Measurements from ENCODE around the gene ABCA6. TPM values are rescaled to one million over a fixed set of nuclear protein-coding genes. Genes with fewer than 3 reads are reported as not detected.

ABCA6 gene
- total RNA-seq, 3 donors from 2014 or later: 5.4 to 21.3 (median 7.7) TPM

DNA sequence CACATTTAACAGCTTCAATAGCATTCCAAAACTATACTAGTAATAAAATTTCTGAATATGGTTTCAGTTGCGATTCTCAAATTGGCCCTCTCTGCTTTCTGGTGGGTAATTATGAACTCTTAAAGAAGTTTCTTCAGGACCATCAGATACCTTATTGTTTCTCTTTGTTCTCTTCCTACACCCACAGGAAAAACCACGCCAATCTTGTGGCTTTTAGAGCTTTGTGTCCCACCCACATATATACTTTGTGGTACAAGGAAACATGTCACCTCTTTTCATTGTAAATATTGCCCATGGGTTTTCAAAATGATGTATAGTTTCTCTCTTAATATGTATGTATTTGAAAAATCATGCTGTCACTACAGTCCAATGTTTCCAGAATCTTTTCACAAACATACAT lies 93.1 kb downstream of the ABCA6 start:
- TF ChIP-seq, protein P1, sequence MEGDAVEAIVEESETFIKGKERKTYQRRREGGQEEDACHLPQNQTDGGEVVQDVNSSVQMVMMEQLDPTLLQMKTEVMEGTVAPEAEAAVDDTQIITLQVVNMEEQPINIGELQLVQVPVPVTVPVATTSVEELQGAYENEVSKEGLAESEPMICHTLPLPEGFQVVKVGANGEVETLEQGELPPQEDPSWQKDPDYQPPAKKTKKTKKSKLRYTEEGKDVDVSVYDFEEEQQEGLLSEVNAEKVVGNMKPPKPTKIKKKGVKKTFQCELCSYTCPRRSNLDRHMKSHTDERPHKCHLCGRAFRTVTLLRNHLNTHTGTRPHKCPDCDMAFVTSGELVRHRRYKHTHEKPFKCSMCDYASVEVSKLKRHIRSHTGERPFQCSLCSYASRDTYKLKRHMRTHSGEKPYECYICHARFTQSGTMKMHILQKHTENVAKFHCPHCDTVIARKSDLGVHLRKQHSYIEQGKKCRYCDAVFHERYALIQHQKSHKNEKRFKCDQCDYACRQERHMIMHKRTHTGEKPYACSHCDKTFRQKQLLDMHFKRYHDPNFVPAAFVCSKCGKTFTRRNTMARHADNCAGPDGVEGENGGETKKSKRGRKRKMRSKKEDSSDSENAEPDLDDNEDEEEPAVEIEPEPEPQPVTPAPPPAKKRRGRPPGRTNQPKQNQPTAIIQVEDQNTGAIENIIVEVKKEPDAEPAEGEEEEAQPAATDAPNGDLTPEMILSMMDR (IDR thresholded peaks at IDR 0.05): no peak
- Histone ChIP-seq H3K9me3 (peaks cover 3% of the 10 kb centered on the region), H3K4me3 (no peak overlapping the region), H3K4me1 (ENCODE audit: low read depth) (peaks cover 8% of the 10 kb centered on the region), H3K36me3 (ENCODE audit: low read depth) (no peaks in the 10 kb centered on the region)
- ATAC-seq: no peak
- intact Hi-C loops (cut with DNase I, micrococcal nuclease): no loop called here
- no peak for DNase-seq

DNA sequence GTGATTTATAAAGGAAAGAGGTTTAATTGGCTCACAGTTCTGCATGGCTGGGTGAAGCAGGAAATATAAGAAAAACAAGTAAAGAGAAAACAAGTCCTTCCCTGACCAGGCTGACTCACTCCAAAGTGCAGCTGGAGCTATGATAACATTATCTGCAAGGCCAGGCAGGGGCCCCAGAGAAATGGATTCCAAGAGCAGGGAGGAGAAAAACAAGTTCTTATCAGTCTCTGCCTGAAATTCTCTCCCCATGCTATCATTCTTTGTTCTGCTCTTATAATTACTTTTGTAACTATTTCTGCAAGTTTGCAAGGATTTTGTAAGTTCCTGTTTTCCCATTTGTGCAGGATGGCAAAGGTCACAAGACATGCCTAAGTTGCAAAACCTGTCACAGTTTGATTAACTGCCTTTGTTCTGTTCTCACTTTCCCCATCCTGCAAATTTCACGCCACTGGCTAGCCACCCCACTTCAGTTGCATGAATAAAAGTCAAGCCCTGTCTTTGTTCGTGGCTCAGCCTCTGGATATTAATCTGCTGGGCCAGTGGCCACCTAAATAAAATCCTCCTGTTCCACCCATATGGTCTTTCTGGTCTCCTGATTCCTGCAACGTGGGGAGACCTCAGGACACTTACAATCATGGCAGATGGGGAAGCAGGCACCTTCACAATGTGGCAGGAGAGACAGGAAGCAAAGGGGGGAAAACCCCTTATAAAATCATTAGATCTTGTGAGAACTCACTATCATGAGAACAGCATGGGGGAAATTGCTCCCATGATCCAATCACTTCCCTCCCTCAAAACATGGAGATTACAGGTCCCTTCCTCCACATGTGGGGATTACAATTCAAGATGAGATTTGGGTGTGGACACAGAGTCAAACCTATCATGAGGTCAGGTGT lies 94.1 kb downstream of the ABCA6 start:
- Histone ChIP-seq H3K4me3 (no peak overlapping the region), H3K36me3 (ENCODE audit: low read depth) (no peaks in the 10 kb centered on the region), H3K9me3 (peaks cover 3% of the 10 kb centered on the region), H3K4me1 (ENCODE audit: low read depth) (peaks cover 8% of the 10 kb centered on the region)
- intact Hi-C loops (cut with DNase I, micrococcal nuclease): no loop called here
- ATAC-seq: peak; percentile 98
- TF ChIP-seq, protein P1 (IDR thresholded peaks at IDR 0.05): no peak
- peak; percentile 52 to 69 (median 65) for DNase-seq

DNA sequence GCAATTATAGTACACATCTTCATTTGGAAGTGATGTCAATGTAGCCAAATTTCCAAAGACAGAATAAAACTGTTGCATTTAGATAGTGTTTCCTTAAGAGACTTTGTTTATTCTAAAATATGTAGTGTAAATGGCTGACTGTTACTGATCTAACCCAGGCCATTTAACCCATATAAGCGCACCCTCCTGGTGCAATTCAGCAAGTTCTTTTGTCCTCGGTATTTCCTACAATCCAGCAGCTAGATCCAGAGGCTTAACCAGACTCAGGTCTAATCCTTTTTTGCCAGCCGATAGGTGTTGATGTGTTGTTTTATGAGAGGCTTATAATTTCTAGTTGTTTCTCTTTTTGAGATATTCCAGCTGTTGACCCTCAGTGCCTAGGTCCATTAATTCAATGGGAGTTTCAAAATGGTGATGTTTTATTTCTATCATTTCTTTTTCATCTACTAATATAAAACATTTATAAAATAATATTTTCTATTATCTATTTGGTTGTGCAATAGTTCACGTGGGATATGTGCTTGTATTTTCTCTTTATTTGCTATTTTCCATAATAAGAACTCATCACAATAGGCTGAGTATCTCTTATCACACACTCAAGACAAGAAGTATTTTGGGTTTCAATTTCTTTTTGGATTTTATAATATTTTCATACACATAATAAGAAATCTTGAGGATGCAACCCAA lies 95.4 kb downstream of the ABCA6 start:
- Histone ChIP-seq H3K4me3 (no peak overlapping the region), H3K36me3 (ENCODE audit: low read depth) (no peaks in the 10 kb centered on the region), H3K4me1 (ENCODE audit: low read depth) (peaks cover 8% of the 10 kb centered on the region), H3K9me3 (peaks cover 3% of the 10 kb centered on the region)
- DNase-seq (no peak), ATAC-seq (no peak)
- TF ChIP-seq, protein P1 (IDR thresholded peaks at IDR 0.05): no peak
- intact Hi-C loops (cut with DNase I, micrococcal nuclease): no loop called here

DNA sequence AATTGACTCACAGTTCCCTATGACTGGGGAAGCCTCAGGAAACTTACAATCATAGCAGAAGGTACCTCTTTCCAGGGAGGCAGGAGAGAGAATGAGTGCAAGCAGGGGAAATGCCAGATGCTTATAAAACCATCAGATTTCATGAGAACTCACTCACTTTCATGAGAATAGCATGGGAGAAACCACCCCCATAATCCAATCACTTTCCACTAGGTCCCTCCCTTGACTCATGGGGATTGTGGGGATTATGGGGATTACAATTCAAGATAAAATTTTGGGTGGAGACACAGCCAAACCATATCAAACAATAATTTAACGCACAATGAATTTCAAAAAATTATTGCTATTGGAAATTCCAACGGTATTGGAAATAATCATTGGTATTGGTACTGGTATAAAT lies 96.0 kb downstream of the ABCA6 start:
- peaks cover 3% of the 10 kb centered on the region for H3K9me3 ChIP-seq
- TF ChIP-seq, protein P1 (IDR thresholded peaks at IDR 0.05): no peak
- H3K4me1 ChIP-seq (ENCODE audit: low read depth): peaks cover 8% of the 10 kb centered on the region
- ATAC-seq (no peak), DNase-seq (no peak)
- H3K36me3 ChIP-seq (ENCODE audit: low read depth): no peaks in the 10 kb centered on the region
- intact Hi-C loops (cut with DNase I, micrococcal nuclease): no loop called here
- no peak overlapping the region for H3K4me3 ChIP-seq

DNA sequence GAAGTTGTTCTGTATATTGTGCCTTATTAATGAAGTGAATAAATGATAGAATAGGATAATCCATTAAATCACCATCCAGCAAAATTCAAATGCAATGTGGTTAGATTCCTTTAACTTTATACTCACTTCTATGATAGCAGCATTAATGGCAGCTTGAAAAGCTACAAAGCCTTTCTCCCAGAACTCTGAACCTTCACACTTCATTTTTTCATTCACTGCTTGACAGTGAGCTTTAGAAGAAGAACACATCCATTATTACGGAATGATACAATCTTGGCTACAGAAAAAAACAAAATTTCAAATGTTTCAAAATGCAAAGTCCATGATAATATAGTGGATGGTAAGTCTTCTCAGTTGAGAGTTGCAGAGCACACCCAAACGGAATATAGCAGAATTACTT lies 97.3 kb downstream of the ABCA6 start:
- Histone ChIP-seq H3K9me3 (peaks cover 3% of the 10 kb centered on the region), H3K4me1 (ENCODE audit: low read depth) (peaks cover 8% of the 10 kb centered on the region), H3K4me3 (no peak overlapping the region), H3K36me3 (ENCODE audit: low read depth) (no peaks in the 10 kb centered on the region)
- TF ChIP-seq, protein P1 (IDR thresholded peaks at IDR 0.05): no peak
- DNase-seq (no peak), ATAC-seq (no peak)
- intact Hi-C loops (cut with DNase I, micrococcal nuclease): no loop called here

Data from mucosa of descending colon (tissue), 3 donors.